ENCODE measurements around the gene OSTN.

DNA sequence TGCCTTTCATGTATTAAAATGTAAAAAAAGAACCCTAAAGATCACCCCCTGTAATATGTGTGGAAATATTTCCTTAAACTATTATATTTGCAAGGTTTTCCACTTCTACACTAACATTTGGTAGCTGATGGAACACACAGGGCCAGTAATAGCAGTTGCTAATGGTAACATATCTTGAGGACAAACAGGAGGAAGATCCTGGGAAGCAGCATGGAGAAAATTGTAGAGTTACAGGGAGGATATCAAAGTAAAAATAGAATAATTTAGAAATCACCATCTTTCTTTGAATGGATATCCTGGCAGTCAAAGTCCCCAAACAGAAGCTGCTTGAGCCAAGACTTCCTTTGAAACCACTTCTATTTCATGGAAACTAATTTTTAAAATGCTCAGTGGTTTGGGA is 29.5 kb upstream of the OSTN start:
- TF ChIP-seq, protein P1, sequence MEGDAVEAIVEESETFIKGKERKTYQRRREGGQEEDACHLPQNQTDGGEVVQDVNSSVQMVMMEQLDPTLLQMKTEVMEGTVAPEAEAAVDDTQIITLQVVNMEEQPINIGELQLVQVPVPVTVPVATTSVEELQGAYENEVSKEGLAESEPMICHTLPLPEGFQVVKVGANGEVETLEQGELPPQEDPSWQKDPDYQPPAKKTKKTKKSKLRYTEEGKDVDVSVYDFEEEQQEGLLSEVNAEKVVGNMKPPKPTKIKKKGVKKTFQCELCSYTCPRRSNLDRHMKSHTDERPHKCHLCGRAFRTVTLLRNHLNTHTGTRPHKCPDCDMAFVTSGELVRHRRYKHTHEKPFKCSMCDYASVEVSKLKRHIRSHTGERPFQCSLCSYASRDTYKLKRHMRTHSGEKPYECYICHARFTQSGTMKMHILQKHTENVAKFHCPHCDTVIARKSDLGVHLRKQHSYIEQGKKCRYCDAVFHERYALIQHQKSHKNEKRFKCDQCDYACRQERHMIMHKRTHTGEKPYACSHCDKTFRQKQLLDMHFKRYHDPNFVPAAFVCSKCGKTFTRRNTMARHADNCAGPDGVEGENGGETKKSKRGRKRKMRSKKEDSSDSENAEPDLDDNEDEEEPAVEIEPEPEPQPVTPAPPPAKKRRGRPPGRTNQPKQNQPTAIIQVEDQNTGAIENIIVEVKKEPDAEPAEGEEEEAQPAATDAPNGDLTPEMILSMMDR (IDR thresholded peaks at IDR 0.05), result no peak
- TF ChIP-seq POLR2A (IDR thresholded peaks at IDR 0.05), result no peak
